Peyer's patch (tissue), 4 donors: ENCODE measurements around the gene RPL36AL. TPM values are rescaled to one million over a fixed set of nuclear protein-coding genes. Genes with fewer than 3 reads are reported as not detected.

ENCODE experiments used
- DNase-seq, 3 donors: peaks; one replicate each; pipeline ENCODE4 v3.0.0-alpha.2; 2017 to 2019
- H3K27ac ChIP-seq, 4 donors: fragments of 200-600 bp; sonication (generic); one replicate each; pipeline ENCODE4 v1.5.1; 2016 to 2019
- H3K27me3 ChIP-seq, 2 donors: fragments of 200-600 bp; sonication (generic); one replicate each; pipeline ENCODE4 v1.5.1; 2019
- H3K36me3 ChIP-seq, 3 donors: fragments of 200-600 bp; sonication (generic); one replicate each; pipeline ENCODE4 v1.5.1; 2016 to 2019
- H3K4me1 ChIP-seq, 4 donors: fragments of 200-600 bp; sonication (generic); one replicate each; pipeline ENCODE4 v1.5.1; 2016 to 2019
- H3K4me3 ChIP-seq, 4 donors: fragments of 200-600 bp; sonication (generic); 1 replicate in 3 of 4; 2 replicates in 1 of 4; pipeline ENCODE4 v1.5.1; 2016 to 2019; ENCODE audit warnings: mild to moderate bottlenecking in 1 of 4
- H3K9me3 ChIP-seq, 4 donors: fragments of 200-600 bp; sonication (generic); one replicate each; pipeline ENCODE4 v1.5.1; 2016 to 2019; ENCODE audit warnings: mild to moderate bottlenecking in 1 of 4
- CTCF ChIP-seq, 6 experiments: fragments of 450-650 bp in 4 of 6; fragments of 200-600 bp in 2 of 6; sonication (generic) in 1 of 6; IDR thresholded peaks; one replicate each; pipeline ENCODE4 v1.5.1; 2017 to 2019; ENCODE audit warnings: antibody characterized with exemption in 6 of 6, mild to moderate bottlenecking in 3 of 6, moderate library complexity in 1 of 6
- POLR2A ChIP-seq, 2 donors: fragments of 450-650 bp; IDR thresholded peaks; one replicate each; pipeline ENCODE4 v1.5.1; 2017; ENCODE audit warnings: antibody characterized with exemption in 2 of 2, mild to moderate bottlenecking in 2 of 2, moderate library complexity in 2 of 2
- total RNA-seq, 4 donors: library from RNA; depleted of rRNA; stranded (reverse); fragments of >200 nt; gene quantifications; one replicate each; pipeline ENCODE4 v1.1.0, GENCODE V29; 2016

RPL36AL gene
- total RNA-seq, 4 donors from 2014 or later = 117 to 225 (median 169) TPM

GRCh38 chr14:49598485-49599300 lies 21.7 kb downstream of the RPL36AL start, which contains the start of gene LRR1:
LRR1 (plus strand) TSS chr14:49598940; CDS start chr14:49599021, 81 bp downstream.
- no peaks in the 10 kb centered on the region for H3K9me3 ChIP-seq
- peak within 1 kb of the TSS; percentile 64 to 88 (median 74) for H3K4me3 ChIP-seq
- peaks cover 0 to 10% (median 3%) of the 10 kb centered on the region in 4 donors for H3K4me1 ChIP-seq
- TF ChIP-seq POLR2A (IDR thresholded peaks at IDR 0.05) = peak; percentile 49 to 70
- TF ChIP-seq CTCF (IDR thresholded peaks at IDR 0.05) = peak in 2 of 6 experiments; percentile 9 to 13
- H3K36me3 ChIP-seq = no peaks in the 10 kb centered on the region
- peak; percentile 87 to 95 (median 94) for DNase-seq
- H3K27me3 ChIP-seq = no peaks in the 10 kb centered on the region
- peak within 1 kb of the TSS; percentile 88 to 99 (median 97) for H3K27ac ChIP-seq

- peak overlapping the region; percentile 88 to 99 (median 97) for H3K27ac ChIP-seq
Observed at GRCh38 chr14:49598189-49598484, 22.3 kb downstream of the RPL36AL start.

GRCh38 chr14:49594347-49595091 lies 25.9 kb downstream of the RPL36AL start:
- Histone ChIP-seq H3K27me3 (no peaks in the 10 kb centered on the region), H3K4me1 (peaks cover 0 to 10% (median 3%) of the 10 kb centered on the region in 4 donors), H3K36me3 (no peaks in the 10 kb centered on the region), H3K27ac (peak overlapping the region in 3 of 4 donors; percentile 67 to 87 (median 72)), H3K4me3 (no peak overlapping the region), H3K9me3 (no peaks in the 10 kb centered on the region)
- peak in 1 of 3 donors; percentile 74 for DNase-seq
- peak in 1 of 2 donors; percentile 20 for TF ChIP-seq POLR2A (IDR thresholded peaks at IDR 0.05)
- no peak for TF ChIP-seq CTCF (IDR thresholded peaks at IDR 0.05)

More at GRCh38 chr14:49598189-49598484, 22.3 kb downstream of the RPL36AL start:
- Histone ChIP-seq H3K27me3 (no peaks in the 10 kb centered on the region), H3K9me3 (no peaks in the 10 kb centered on the region), H3K36me3 (no peaks in the 10 kb centered on the region), H3K4me3 (peak overlapping the region; percentile 64 to 88 (median 74)), H3K4me1 (peaks cover 0 to 10% (median 3%) of the 10 kb centered on the region in 4 donors)
- TF ChIP-seq POLR2A (IDR thresholded peaks at IDR 0.05) (no peak), CTCF (IDR thresholded peaks at IDR 0.05) (no peak)
- DNase-seq = peak in 1 of 3 donors; percentile 38

- TF ChIP-seq CTCF (IDR thresholded peaks at IDR 0.05) (no peak), POLR2A (IDR thresholded peaks at IDR 0.05) (no peak)
- H3K4me1 ChIP-seq = peaks cover 0 to 10% (median 3%) of the 10 kb centered on the region in 4 donors
- no peak overlapping the region for H3K27ac ChIP-seq
- DNase-seq = no peak
- H3K27me3 ChIP-seq = no peaks in the 10 kb centered on the region
- H3K4me3 ChIP-seq = no peak overlapping the region
- H3K9me3 ChIP-seq = no peaks in the 10 kb centered on the region
- no peaks in the 10 kb centered on the region for H3K36me3 ChIP-seq
Observed at GRCh38 chr14:49593016-49593415, 27.4 kb downstream of the RPL36AL start.

- Histone ChIP-seq H3K4me1 (peaks cover under 1 to 13% (median 4%) of the 10 kb centered on the region in 4 donors), H3K4me3 (no peak overlapping the region), H3K36me3 (peaks cover 0 to 2% (median 0%) of the 10 kb centered on the region in 3 donors), H3K9me3 (no peaks in the 10 kb centered on the region), H3K27ac (no peak overlapping the region), H3K27me3 (no peaks in the 10 kb centered on the region)
- TF ChIP-seq POLR2A (IDR thresholded peaks at IDR 0.05) = no peak
- no peak for TF ChIP-seq CTCF (IDR thresholded peaks at IDR 0.05)
- DNase-seq = no peak
Observed at GRCh38 chr14:49589387-49589786, 31.0 kb downstream of the RPL36AL start.
